ENCODE measurements around the gene ADPRHL1.

The ADPRHL1 gene

GRCh38 chr13:113452942-113453901 lies at the start of gene ADPRHL1:
TSS of gene ADPRHL1 (minus strand) at chr13:113453488. CDS start at chr13:113453437, 51 bp downstream.
- in situ Hi-C loops (cut with MboI; ENCODE audit: low sequenced_read_pairs): no loop called here

- in situ Hi-C loops (cut with MboI; ENCODE audit: low sequenced_read_pairs): no loop called here
Observed at GRCh38 chr13:113502686-113503085, 49.4 kb upstream of the ADPRHL1 start.

- in situ Hi-C loops (cut with MboI; ENCODE audit: low sequenced_read_pairs): no loop called here
Observed at GRCh38 chr13:113500530-113501265, 47.4 kb upstream of the ADPRHL1 start.

GRCh38 chr13:113499936-113500335 lies 46.6 kb upstream of the ADPRHL1 start:
- in situ Hi-C loops (cut with MboI; ENCODE audit: low sequenced_read_pairs): no loop called here

- in situ Hi-C loops (cut with MboI; ENCODE audit: low sequenced_read_pairs): no loop called here
Observed at GRCh38 chr13:113498905-113499304, 45.6 kb upstream of the ADPRHL1 start.

GRCh38 chr13:113497217-113497616 lies 43.9 kb upstream of the ADPRHL1 start:
- in situ Hi-C loops (cut with MboI; ENCODE audit: low sequenced_read_pairs): no loop called here

GRCh38 chr13:113495494-113496210 lies 42.4 kb upstream of the ADPRHL1 start:
- in situ Hi-C loops (cut with MboI; ENCODE audit: low sequenced_read_pairs): no loop called here

GRCh38 chr13:113493315-113493951 lies 40.1 kb upstream of the ADPRHL1 start:
- in situ Hi-C loops (cut with MboI; ENCODE audit: low sequenced_read_pairs): no loop called here

GRCh38 chr13:113491982-113492381 lies 38.7 kb upstream of the ADPRHL1 start:
- in situ Hi-C loops (cut with MboI; ENCODE audit: low sequenced_read_pairs): no loop called here

GRCh38 chr13:113491418-113491883 lies 38.2 kb upstream of the ADPRHL1 start:
- in situ Hi-C loops (cut with MboI; ENCODE audit: low sequenced_read_pairs): no loop called here

GRCh38 chr13:113490496-113491417 lies 37.5 kb upstream of the ADPRHL1 start, which contains the start of gene DCUN1D2:
TSS of gene DCUN1D2 (minus strand) at chr13:113490711. CDS start at chr13:113490669, 42 bp downstream.
- in situ Hi-C loops (cut with MboI; ENCODE audit: low sequenced_read_pairs): no loop called here

- in situ Hi-C loops (cut with MboI; ENCODE audit: low sequenced_read_pairs): no loop called here
Observed at GRCh38 chr13:113489549-113490495, 36.5 kb upstream of the ADPRHL1 start.

GRCh38 chr13:113489171-113489548 lies 35.9 kb upstream of the ADPRHL1 start:
- in situ Hi-C loops (cut with MboI; ENCODE audit: low sequenced_read_pairs): no loop called here

- in situ Hi-C loops (cut with MboI; ENCODE audit: low sequenced_read_pairs): no loop called here
Observed at GRCh38 chr13:113488283-113488682, 35.0 kb upstream of the ADPRHL1 start.

- in situ Hi-C loops (cut with MboI; ENCODE audit: low sequenced_read_pairs): no loop called here
Observed at GRCh38 chr13:113486698-113487097, 33.4 kb upstream of the ADPRHL1 start.

- in situ Hi-C loops (cut with MboI; ENCODE audit: low sequenced_read_pairs): no loop called here
Observed at GRCh38 chr13:113485545-113485944, 32.3 kb upstream of the ADPRHL1 start.

- in situ Hi-C loops (cut with MboI; ENCODE audit: low sequenced_read_pairs): no loop called here
Observed at GRCh38 chr13:113483504-113484293, 30.4 kb upstream of the ADPRHL1 start.

Measured in HL-60/S4 treated with retinoic acid at 250 ng/mL for 4 days and 3 days (cell line).